HFFc6 (cell line): ENCODE data around the gene PDILT. TPM values are rescaled to one million over a fixed set of nuclear protein-coding genes. Genes with fewer than 3 reads are reported as not detected.

Experiments used
- DNase-seq: peaks from one replicate; pipeline ENCODE4 v3.0.0-alpha.2; 2018
- H3K27ac Mint-ChIP-seq: 2 replicates; pipeline ENCODE4 v1.8.0; 2020; ENCODE audit warnings: mild to moderate bottlenecking, mixed read lengths
- H3K27me3 Mint-ChIP-seq: 2 replicates; pipeline ENCODE4 v1.8.0; 2021; ENCODE audit warnings: mild to moderate bottlenecking, moderate library complexity, mixed read lengths; ENCODE audit not compliant: insufficient read depth
- H3K36me3 Mint-ChIP-seq: 2 replicates; pipeline ENCODE4 v1.8.0; 2021; ENCODE audit warnings: low read depth, mixed read lengths
- H3K4me1 Mint-ChIP-seq: 2 replicates; pipeline ENCODE4 v1.8.0; 2020; ENCODE audit warnings: low read depth, mixed read lengths
- H3K4me3 Mint-ChIP-seq: 2 replicates; pipeline ENCODE4 v1.8.0; 2020; ENCODE audit warnings: mild to moderate bottlenecking, moderate library complexity, mixed read lengths
- H3K9me3 Mint-ChIP-seq: 2 replicates; pipeline ENCODE4 v1.8.0; 2020; ENCODE audit warnings: mild to moderate bottlenecking, mixed read lengths
- CTCF ChIP-seq: fragments of 200-600 bp; sonication (generic); IDR thresholded peaks from 2 replicates; pipeline ENCODE4 v1.5.0; 2021; ENCODE audit warnings: antibody characterized with exemption, mild to moderate bottlenecking
- total RNA-seq, 6 experiments: library from RNA; stranded (reverse); fragmentation: NEBNext Ultra II Directional; extraction: Animal tissue kit (Norgen Biotek cat#: 25700); gene quantifications; 2 replicates in 1 of 6; 3 replicates in 5 of 6; pipeline ENCODE4 v1.2.3, GENCODE V29; 2021

The PDILT gene
- total RNA-seq, 6 experiments from 2014 or later = not detected

GRCh38 chr16:20395946-20396345 lies 8.6 kb downstream of the PDILT start:
- H3K4me1 Mint-ChIP-seq = no peaks in the 10 kb centered on the region
- no peaks in the 10 kb centered on the region for H3K27me3 Mint-ChIP-seq
- peaks cover 8% of the 10 kb centered on the region for H3K9me3 Mint-ChIP-seq
- DNase-seq = no peak
- no peak overlapping the region for H3K4me3 Mint-ChIP-seq
- H3K36me3 Mint-ChIP-seq = no peaks in the 10 kb centered on the region
- TF ChIP-seq CTCF = no peak
- H3K27ac Mint-ChIP-seq = no peak overlapping the region

GRCh38 chr16:20393801-20394577 lies 10.5 kb downstream of the PDILT start:
- Mint-ChIP-seq H3K27ac (no peak overlapping the region), H3K27me3 (no peaks in the 10 kb centered on the region), H3K9me3 (peaks cover 8% of the 10 kb centered on the region), H3K4me1 (no peaks in the 10 kb centered on the region), H3K36me3 (no peaks in the 10 kb centered on the region), H3K4me3 (no peak overlapping the region)
- TF ChIP-seq CTCF = no peak
- DNase-seq = no peak

- no peak for TF ChIP-seq CTCF
- H3K27ac Mint-ChIP-seq = no peak overlapping the region
- H3K27me3 Mint-ChIP-seq = no peaks in the 10 kb centered on the region
- no peaks in the 10 kb centered on the region for H3K36me3 Mint-ChIP-seq
- H3K4me3 Mint-ChIP-seq = no peak overlapping the region
- no peak for DNase-seq
- no peaks in the 10 kb centered on the region for H3K4me1 Mint-ChIP-seq
- peaks cover 8% of the 10 kb centered on the region for H3K9me3 Mint-ChIP-seq
Observed at GRCh38 chr16:20391045-20391444, 13.5 kb downstream of the PDILT start.

GRCh38 chr16:20388854-20389253 lies 15.7 kb downstream of the PDILT start:
- DNase-seq = no peak
- Mint-ChIP-seq H3K4me3 (no peak overlapping the region), H3K36me3 (no peaks in the 10 kb centered on the region), H3K4me1 (no peaks in the 10 kb centered on the region), H3K27ac (no peak overlapping the region), H3K9me3 (peaks cover 8% of the 10 kb centered on the region), H3K27me3 (no peaks in the 10 kb centered on the region)
- no peak for TF ChIP-seq CTCF

GRCh38 chr16:20387978-20388377 lies 16.6 kb downstream of the PDILT start:
- no peaks in the 10 kb centered on the region for H3K27me3 Mint-ChIP-seq
- TF ChIP-seq CTCF = no peak
- no peaks in the 10 kb centered on the region for H3K36me3 Mint-ChIP-seq
- no peak overlapping the region for H3K4me3 Mint-ChIP-seq
- H3K4me1 Mint-ChIP-seq = no peaks in the 10 kb centered on the region
- no peak for DNase-seq
- no peak overlapping the region for H3K27ac Mint-ChIP-seq
- no peaks in the 10 kb centered on the region for H3K9me3 Mint-ChIP-seq
